GM19397 (cell line): Measurements from ENCODE around the gene EXOSC7.
"Not testable (repeated sequence)": the region's sequence is repeated elsewhere in the genome, so short reads cannot be mapped to it uniquely, and the experiment has no call there.

ENCODE experiments used
- ATAC-seq: cut with Tn5 transposase; IDR thresholded peaks from one replicate; pipeline ENCODE4 v1.9.1; 2021; ENCODE audit warnings: mild to moderate bottlenecking, moderate library complexity; ENCODE audit not compliant: unreplicated experiment

EXOSC7 gene

DNA sequence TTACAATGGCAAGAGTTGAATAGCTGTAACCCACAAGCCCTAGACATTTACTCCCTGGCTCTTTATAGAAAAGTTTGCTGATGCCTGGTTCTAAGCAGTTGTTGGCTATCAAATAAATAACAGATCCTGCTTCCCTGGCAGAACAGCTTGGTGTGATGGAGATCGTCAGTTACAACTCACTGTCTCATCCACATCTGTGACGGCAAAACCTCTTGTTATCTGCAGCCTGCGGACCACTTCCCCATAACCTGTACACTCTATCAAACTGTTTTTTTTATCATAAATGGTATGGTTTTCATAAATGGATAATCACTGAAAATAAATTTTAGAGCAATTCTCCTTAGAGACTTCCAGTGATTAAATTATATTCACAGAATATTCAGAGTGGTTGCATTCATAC lies 14.2 kb upstream of the EXOSC7 start:
- no peak for ATAC-seq

DNA sequence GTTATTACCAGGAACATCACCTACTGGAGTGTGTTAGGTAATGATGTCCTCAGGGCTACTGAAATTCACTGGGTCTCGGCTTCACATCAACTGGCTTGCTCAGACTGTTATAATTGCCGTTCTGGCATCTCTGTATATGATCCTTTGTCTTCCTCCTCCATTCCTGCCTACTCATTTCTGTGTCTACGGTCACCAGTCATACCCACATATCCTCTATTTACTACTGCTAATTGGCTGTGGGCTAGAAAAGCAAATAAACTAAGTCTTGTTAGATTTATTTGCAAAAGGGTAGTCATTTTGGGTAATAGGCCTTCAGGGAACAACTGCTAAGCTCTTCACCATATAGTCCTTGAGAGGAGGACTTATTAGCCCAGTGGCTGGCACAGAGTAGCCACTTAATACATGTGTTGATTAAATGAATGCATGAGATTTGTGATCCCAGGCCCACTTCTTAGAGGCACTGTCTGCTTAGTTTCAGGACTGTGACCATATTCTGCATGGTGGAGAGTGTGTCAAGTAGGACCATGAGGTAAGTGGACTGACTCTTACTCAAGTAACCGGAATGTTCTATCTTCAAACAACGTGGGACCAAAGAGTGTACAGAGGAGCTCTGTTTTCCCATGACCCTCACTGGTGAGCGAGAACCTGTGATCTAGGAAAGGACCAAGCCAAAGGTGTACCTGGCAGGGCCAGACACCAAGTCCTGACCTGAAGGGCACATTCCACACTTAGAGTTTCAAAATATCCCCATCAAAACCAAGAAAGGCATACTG lies 13.2 kb upstream of the EXOSC7 start:
- no peak for ATAC-seq

DNA sequence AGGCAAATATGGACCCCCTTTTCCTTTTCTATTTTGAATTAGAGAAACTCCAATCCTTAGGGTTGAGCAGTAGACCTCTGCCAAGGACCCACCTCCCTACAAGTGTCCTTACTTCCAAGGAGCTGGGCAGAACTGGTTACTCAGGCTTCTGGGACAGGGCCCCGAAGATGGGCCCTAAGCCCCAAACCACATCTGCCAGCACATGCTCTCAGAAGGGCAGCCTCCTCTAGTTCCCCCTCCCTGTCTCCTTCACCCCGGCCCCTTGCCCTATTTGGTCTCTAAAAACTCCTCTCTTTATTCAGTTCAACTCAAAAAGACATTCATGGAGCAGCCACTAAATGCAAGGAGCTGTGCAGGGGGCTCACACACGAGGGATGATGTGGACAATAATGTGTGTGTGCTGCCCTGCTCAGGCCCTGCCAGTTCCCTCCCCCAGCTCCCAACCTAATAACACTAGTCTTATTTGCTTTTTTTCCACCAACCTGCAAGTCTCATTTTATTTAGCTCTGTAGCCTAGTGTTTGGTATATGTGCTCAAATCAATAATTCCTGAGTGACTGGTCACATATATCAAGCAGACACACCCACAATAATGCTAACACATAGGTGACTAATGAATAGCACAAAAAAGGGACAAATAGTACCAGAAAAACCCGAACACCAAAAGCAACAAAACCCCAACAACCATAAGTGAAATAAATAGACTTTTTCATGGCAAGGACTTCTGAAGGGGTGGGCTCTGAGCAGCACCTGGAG lies 12.3 kb upstream of the EXOSC7 start:
- no peak for ATAC-seq

DNA sequence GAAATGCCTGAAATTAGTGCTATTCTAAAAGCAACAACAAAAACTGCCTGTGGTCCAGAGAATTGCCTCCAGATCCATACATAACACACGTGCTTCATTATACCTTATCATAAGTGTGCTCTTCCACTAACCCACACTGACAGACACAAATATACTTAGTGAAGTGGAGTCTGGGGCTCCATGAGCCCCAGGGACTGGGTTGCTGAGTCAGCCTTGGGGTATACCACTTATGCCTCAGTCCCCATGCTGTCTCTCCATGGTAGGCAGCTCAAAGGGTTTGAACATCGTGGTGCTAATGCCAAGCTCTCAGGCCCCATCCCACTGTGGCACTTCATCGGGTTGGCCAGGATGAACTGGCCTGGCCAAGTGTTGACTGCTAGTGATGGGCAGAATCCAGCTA lies 10.9 kb upstream of the EXOSC7 start:
- ATAC-seq: no peak

- no peak for ATAC-seq
Observed at GRCh38 chr3:44966795-44967278, 9.2 kb upstream of the EXOSC7 start.

DNA sequence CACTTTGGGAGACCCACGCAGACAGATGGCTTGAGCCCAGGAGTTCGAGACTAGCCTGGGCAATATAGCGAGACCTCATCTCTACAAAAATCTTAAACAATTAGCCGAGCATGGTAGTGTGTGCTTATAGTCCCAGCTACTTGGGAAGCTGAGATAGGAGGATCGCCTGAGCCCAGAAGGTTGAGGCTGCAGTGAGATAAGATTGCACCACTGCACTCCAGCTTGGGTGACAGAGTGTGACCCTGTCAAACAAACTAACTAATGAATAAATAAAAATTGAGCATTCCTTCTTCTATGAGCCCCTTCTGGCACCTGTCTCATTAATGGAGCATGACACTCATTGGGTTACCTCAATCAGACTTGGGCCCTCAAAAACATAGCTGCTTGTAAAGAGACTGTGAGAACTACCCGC lies 7.6 kb upstream of the EXOSC7 start:
- no peak for ATAC-seq

DNA sequence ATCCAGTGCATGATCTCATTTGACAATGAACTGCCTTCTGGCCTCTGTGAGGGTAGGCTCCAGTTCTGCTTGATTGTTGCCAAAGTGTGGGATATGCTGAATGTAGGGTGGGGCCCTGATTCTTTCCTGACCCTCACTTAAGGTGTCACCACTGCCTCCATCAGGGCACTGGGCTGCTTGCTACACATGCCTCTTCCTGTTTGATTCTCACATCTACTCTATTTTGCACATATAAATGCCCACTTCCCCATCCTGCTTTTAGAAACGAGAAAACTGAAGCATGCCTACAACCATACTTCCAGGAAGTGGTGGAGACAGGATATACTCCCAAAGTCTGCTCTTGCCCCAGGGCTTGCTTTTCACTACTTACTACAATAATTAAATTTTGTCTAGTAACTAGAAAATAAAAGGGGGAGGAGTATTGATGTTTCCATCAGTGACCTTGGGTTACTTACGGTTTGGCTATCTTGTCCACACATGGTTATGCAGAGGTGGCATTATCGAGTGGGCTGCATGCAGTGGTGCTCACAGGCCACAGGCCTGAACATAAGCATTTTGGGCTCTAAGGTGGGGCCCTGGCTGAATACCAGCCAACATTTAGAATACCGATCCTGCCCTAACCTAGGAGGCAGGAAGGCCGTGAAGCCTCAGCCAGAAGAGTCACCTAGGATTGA lies 6.8 kb upstream of the EXOSC7 start:
- no peak for ATAC-seq

GRCh38 chr3:44969828-44970179 lies 6.2 kb upstream of the EXOSC7 start:
- no peak for ATAC-seq

DNA sequence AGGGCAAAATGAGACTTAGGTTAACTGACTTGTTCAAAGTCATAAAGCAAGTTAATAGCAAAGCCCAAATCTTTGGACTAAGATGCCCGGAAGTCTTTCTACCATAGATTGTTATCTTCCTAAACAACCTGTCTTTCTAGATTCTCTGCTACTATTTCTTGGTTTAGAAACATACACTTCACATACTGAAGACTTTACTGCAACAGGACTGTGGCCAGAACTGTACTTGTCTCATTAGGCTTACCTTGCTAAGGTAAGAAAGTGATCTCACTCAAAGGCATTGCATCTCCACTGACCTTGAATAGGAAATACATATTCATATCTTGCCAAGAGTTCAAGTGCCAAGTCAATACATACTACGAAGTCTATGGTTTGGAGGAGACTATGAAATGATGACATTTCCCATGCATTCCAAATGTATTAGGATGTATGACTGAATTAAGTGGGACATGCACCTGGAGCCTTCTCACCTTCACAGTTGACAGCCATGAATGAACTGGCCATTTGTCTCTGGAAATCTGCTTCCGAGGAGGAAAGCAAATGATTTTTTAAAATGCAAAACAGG lies 5.0 kb upstream of the EXOSC7 start:
- ATAC-seq: no peak

- no peak for ATAC-seq
Observed at GRCh38 chr3:44974416-44974815, 1.6 kb upstream of the EXOSC7 start.

- no peak for ATAC-seq
Observed at GRCh38 chr3:44981220-44981619, 5.2 kb downstream of the EXOSC7 start.

DNA sequence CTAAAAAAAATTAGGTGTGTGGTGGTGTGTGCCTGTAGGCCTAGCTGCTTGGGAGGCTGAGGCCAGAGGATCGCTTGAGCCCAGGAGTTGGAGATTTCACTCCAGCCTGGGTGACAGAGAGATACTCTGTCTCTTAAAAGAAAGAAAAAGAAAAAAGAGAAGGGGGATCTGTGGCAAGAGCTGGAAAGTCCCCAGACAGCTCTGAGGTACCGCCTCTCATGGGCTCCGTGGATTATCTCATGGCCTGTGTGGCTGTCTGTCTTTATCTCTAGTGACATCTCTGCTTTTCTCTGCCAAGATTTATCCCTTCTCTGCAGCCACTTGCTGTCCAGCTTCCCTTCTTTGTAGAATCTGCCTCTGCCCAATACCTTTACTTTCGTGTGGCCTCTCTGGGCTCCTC lies 5.7 kb downstream of the EXOSC7 start:
- no peak for ATAC-seq

DNA sequence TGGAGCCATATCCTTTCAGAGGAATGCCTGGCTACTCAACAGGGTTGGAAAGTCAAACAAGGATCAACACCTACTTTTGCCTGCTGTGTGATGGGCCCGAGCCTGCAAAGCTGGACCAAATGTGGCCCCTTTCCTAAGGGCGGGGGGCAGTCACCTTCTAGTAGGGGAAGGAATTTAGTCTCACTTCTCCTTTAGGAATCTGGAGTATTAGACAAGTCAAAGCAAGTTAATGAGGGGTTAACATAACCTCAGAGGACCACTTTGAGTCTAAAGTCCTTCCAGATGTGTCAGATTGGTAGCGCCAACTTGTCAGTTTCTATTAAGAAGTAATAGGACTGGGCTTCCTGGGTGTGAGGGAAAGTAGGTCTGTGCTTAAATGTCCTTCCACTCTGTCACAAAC lies 6.8 kb downstream of the EXOSC7 start:
- no peak for ATAC-seq

DNA sequence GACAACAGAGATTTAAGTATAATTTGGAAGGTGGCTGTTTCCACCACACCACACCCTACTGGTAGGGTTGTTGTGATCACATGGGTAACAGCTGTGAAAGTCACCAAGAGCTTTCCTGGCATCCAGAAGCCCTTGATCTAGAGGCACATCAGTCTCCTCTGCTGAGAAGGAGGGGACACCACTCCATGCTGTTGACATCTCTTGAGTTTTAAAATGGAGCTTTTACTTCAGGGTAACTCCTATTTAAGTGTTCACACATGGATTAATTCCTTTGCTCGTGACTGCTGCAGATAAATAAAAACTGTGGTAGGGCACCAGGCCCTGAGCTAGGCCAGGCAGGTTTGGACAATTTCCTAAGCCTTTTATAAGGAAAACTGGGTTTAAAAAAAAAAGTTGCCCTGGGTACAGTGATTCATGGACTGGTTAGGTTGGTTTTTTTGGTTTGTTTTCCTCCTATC lies 7.5 kb downstream of the EXOSC7 start:
- ATAC-seq: no peak

DNA sequence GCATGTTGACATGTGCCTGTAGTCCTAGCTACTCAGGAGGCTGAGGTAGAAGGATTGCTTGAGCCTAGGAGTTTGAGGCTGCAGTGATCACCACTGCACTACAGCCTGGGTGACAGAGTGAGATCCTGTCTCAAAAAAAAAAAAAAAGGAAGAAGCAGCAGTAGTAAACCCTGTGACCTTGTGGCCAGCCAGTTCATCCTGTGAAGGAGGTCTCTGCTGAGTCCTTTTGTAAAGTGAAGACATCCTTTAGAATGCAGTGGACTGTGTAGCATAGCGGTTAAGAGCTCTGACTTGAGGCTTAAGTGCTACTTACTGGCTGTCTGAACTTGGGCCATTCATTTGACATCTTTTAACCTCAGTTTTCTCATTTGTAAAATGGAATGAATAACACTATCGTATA lies 8.3 kb downstream of the EXOSC7 start:
- ATAC-seq: no peak

DNA sequence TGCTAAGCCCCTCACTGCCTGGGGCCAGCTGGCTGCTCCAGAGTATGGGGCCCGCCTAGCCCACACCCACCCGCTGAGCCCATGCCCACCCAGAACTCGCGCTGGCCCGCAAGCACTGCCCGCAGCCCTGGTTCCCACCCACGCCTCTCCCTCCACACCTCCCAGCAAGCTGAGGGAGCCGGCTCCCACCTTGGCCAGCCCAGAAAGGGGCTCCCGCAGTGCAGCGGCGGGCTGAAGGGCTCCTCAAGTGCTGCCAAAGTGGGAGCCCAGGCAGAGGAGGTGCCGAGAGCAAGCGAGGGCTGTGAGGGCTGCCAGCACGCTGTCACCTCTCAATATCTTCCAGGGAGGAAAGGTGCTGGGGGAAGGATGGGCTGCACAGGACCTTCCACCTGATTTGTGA lies 10.3 kb downstream of the EXOSC7 start:
- not testable (repeated sequence) for ATAC-seq

DNA sequence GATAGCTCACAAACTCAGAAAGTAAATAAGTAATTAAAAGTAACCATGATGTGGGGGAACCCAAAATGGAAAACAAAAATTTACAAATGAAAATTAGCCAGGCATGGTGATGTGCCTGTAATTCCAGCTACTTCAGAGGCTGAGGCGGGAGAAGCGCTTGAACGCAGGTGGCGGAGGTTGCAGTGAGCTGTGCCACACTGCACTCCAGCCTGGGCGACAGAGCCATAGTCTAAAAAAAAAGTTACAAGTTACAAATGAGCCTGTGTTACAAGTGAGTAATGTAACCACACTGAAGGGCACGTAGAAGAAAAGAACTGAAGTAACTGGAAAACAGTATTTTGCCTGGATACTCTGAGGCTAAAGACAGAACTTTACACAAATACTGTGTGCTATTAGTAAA lies 11.3 kb downstream of the EXOSC7 start:
- no peak for ATAC-seq

DNA sequence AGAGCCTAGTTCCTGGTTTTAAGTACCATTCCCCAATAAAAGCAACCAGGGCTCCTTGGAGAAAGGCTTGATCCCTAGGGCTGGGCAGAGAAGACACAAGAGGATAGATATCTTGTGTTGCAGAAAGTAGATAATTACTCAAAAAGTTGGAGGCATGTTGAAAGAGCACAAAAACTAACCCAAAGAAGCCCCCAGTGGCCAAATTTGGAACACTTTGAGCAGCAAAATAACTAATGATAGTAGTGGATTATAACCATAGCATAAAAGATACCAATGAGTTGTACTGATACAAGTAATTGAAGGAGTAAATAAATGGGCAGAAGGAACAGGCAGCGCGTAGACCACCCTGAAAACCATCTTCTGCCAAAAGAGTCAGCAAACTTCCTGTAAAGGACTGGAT lies 12.0 kb downstream of the EXOSC7 start:
- ATAC-seq: no peak

DNA sequence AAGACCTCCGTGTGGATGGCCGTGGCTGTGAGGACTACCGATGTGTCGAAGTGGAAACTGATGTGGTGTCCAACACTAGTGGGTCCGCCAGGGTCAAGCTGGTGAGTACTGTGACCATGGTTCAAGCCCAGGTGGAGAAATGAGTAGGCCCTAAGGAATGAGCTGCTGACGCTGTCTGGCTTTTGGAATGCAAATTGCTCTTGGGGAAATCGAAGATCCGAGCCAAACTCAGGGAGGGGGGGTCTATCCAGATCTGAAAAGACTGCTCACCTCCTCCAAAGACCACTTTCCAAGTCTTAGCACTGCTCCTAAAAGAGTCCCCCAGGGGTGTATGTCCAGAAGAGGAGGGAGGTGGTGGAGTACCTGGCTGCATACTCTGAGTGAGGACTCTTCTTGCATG lies 13.1 kb downstream of the EXOSC7 start:
- ATAC-seq: no peak

GRCh38 chr3:44989636-44990373 lies 13.8 kb downstream of the EXOSC7 start:
- ATAC-seq: no peak

DNA sequence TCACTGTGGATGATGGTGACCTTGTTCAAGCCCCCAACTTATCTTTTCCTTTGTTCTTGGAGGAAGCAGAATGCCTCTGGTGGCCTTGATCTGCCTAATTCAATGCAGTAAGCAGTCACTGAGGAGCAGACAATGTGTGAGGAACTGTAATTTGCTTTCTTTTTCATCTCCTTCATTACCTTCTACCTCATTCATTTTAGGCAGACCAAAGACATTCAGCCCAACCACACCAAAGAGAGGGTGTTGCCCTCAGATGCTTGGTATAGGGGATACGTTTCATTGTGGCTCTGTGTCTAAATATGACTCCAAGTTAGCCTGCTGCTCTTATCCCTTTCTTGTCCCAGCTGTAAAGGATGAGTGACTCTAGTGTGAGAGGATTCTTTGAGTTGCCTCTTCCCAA lies 15.3 kb downstream of the EXOSC7 start:
- no peak for ATAC-seq
